ENCODE data around the gene RAB6B. TPM values are rescaled to one million over a fixed set of nuclear protein-coding genes. Genes with fewer than 3 reads are reported as not detected.

The RAB6B gene
- total RNA-seq, 2 experiments from 2014 or later = 1.7 to 2.0 TPM

GRCh38 chr3:133828576-133829309 is 66.9 kb downstream of the RAB6B start:
- ChIA-PET POLR2A (no interaction called here), CTCF (interaction anchor here (0.8 kb wide), 1 partner anchor 9 kb away, joined by 3 read pairs; no protein-coding TSS in a partner anchor)
- Mint-ChIP-seq H3K9me3 (no peaks in the 10 kb centered on the region), H3K27ac (no peak overlapping the region), H3K4me1 (ENCODE audit: low read depth) (no peaks in the 10 kb centered on the region), H3K36me3 (ENCODE audit: low read depth) (peaks cover 27% of the 10 kb centered on the region), H3K27me3 (no peaks in the 10 kb centered on the region), H3K4me3 (no peak overlapping the region)
- TF ChIP-seq CTCF (IDR thresholded peaks at IDR 0.05) = no peak
- no peak for DNase-seq
- intact Hi-C loops (cut with micrococcal nuclease) = no loop called here
- ATAC-seq = no peak

DNA sequence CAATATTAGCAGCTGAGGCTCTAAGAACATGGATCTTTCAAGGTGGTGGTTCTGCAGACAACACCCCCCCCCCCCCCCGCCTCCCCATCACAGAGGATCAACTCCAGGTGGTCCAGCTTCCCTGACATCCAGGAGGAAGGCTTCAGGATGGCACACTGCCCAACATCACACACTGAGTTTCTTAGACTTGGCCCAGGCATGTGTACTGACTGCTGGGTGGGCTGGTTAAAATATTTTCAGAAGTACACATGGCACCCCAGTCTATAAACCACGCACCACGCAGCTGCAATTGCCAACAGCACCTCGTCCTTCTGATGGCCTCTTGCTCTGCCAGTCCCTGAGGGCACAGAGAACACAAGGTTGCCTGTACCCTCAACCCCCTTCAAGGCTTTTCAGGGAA is 68.0 kb downstream of the RAB6B start:
- intact Hi-C loops (cut with micrococcal nuclease) = no loop called here
- no peaks in the 10 kb centered on the region for H3K27me3 Mint-ChIP-seq
- no peak for DNase-seq
- TF ChIP-seq CTCF (IDR thresholded peaks at IDR 0.05) = no peak
- H3K4me3 Mint-ChIP-seq = no peak overlapping the region
- CTCF ChIA-PET = no interaction called here
- H3K27ac Mint-ChIP-seq = no peak overlapping the region
- no peak for ATAC-seq
- H3K9me3 Mint-ChIP-seq = no peaks in the 10 kb centered on the region
- POLR2A ChIA-PET = no interaction called here
- H3K36me3 Mint-ChIP-seq (ENCODE audit: low read depth) = peaks cover 36% of the 10 kb centered on the region
- no peaks in the 10 kb centered on the region for H3K4me1 Mint-ChIP-seq (ENCODE audit: low read depth)

GRCh38 chr3:133827136-133827535 is 68.5 kb downstream of the RAB6B start:
- no peak for DNase-seq
- ATAC-seq = no peak
- ChIA-PET CTCF (no interaction called here), POLR2A (no interaction called here)
- Mint-ChIP-seq H3K4me3 (no peak overlapping the region), H3K36me3 (ENCODE audit: low read depth) (peaks cover 41% of the 10 kb centered on the region), H3K4me1 (ENCODE audit: low read depth) (no peaks in the 10 kb centered on the region), H3K9me3 (no peaks in the 10 kb centered on the region), H3K27ac (no peak overlapping the region), H3K27me3 (no peaks in the 10 kb centered on the region)
- no peak for TF ChIP-seq CTCF (IDR thresholded peaks at IDR 0.05)
- intact Hi-C loops (cut with micrococcal nuclease) = no loop called here

GRCh38 chr3:133825969-133826727 is 69.5 kb downstream of the RAB6B start:
- no peak overlapping the region for H3K27ac Mint-ChIP-seq
- DNase-seq = no peak
- no peaks in the 10 kb centered on the region for H3K9me3 Mint-ChIP-seq
- ChIA-PET CTCF (interaction anchor here (1.3 kb wide), 1 partner anchor 163 kb away, joined by 3 read pairs; no protein-coding TSS in a partner anchor), POLR2A (no interaction called here)
- TF ChIP-seq CTCF (IDR thresholded peaks at IDR 0.05) = no peak
- no peak overlapping the region for H3K4me3 Mint-ChIP-seq
- no peak for ATAC-seq
- H3K36me3 Mint-ChIP-seq (ENCODE audit: low read depth) = peaks cover 48% of the 10 kb centered on the region
- intact Hi-C loops (cut with micrococcal nuclease) = no loop called here
- H3K27me3 Mint-ChIP-seq = no peaks in the 10 kb centered on the region
- H3K4me1 Mint-ChIP-seq (ENCODE audit: low read depth) = no peaks in the 10 kb centered on the region

GRCh38 chr3:133824961-133825485 is 70.7 kb downstream of the RAB6B start:
- Mint-ChIP-seq H3K27ac (no peak overlapping the region), H3K27me3 (no peaks in the 10 kb centered on the region), H3K4me3 (no peak overlapping the region), H3K36me3 (ENCODE audit: low read depth) (peaks cover 60% of the 10 kb centered on the region), H3K9me3 (no peaks in the 10 kb centered on the region), H3K4me1 (ENCODE audit: low read depth) (no peaks in the 10 kb centered on the region)
- no peak for ATAC-seq
- ChIA-PET CTCF (interaction anchor here (1.3 kb wide), 1 partner anchor 162 kb away, joined by 3 read pairs; no protein-coding TSS in a partner anchor), POLR2A (interaction anchor here (2.2 kb wide), 1 partner anchor 11 kb away, joined by 8 read pairs; no protein-coding TSS in a partner anchor)
- no peak for TF ChIP-seq CTCF (IDR thresholded peaks at IDR 0.05)
- intact Hi-C loops (cut with micrococcal nuclease) = no loop called here
- DNase-seq = no peak

Measured in activated CD8-positive, alpha-beta T cell treated with anti-CD3 and anti-CD28 coated beads for 36 hours (primary cell).